WTC11 (cell line): ENCODE measurements around the gene SEC24B. TPM values are rescaled to one million over a fixed set of nuclear protein-coding genes. Genes with fewer than 3 reads are reported as not detected.
A peak's percentile ranks its signal among the peaks of the same experiment; 100 is the strongest.

Experiments
- ATAC-seq: fragments of 200-7000 bp; cut with Tn5 transposase; 2 replicates; pipeline ENCODE4 v1.10.0; 2021; ENCODE audit warnings: mild to moderate bottlenecking, moderate library complexity
- CTCF ChIA-PET: fragments of 300-600 bp; sonication (Branson Sonifier 250); formaldehyde crosslinking; loops from one replicate; lab custom pipeline; 2021; ENCODE audit warnings: antibody characterized with exemption; lab: Charles Lee
- POLR2A ChIA-PET: fragments of 350-600 bp; sonication (Branson Sonifier 250); formaldehyde crosslinking; loops from one replicate; lab custom pipeline; 2021; ENCODE audit warnings: antibody characterized with exemption; lab: Charles Lee
- DNase-seq: peaks from one replicate; pipeline ENCODE4 v3.0.0; 2021; ENCODE audit warnings: low spot score
- H3K27ac Mint-ChIP-seq: 2 replicates; pipeline ENCODE4 v1.8.0; 2021; ENCODE audit warnings: mixed read lengths
- H3K27me3 Mint-ChIP-seq: 2 replicates; pipeline ENCODE4 v1.8.0; 2021; ENCODE audit warnings: low read depth, mild to moderate bottlenecking, moderate library complexity, mixed read lengths
- H3K36me3 Mint-ChIP-seq: 2 replicates; pipeline ENCODE4 v1.8.0; 2021; ENCODE audit warnings: mixed read lengths
- H3K4me1 Mint-ChIP-seq: 2 replicates; pipeline ENCODE4 v1.8.0; 2022; ENCODE audit warnings: mixed read lengths
- H3K4me3 Mint-ChIP-seq: 2 replicates; pipeline ENCODE4 v1.8.0; 2021; ENCODE audit warnings: mild to moderate bottlenecking, moderate library complexity, mixed read lengths
- H3K9me3 Mint-ChIP-seq: 2 replicates; pipeline ENCODE4 v1.8.0; 2021; ENCODE audit warnings: mixed read lengths
- E2F1 ChIP-seq: sonication (generic); formaldehyde crosslinking; IDR thresholded peaks from 2 replicates; pipeline ENCODE4 v1.8.0; 2022; ENCODE audit warnings: mild to moderate bottlenecking, missing genetic modification reagents
- FOXJ3 ChIP-seq: sonication (generic); formaldehyde crosslinking; IDR thresholded peaks from 2 replicates; pipeline ENCODE4 v1.9.0; 2021; ENCODE audit warnings: missing genetic modification reagents, mild to moderate bottlenecking, borderline replicate concordance
- FOXP4 ChIP-seq: sonication (generic); formaldehyde crosslinking; IDR thresholded peaks from 2 replicates; pipeline ENCODE4 v1.8.0; 2022; ENCODE audit warnings: mild to moderate bottlenecking, missing genetic modification reagents
- HMGXB4 ChIP-seq: sonication (generic); formaldehyde crosslinking; IDR thresholded peaks from 2 replicates; pipeline ENCODE4 v1.8.1; 2023; ENCODE audit warnings: mild to moderate bottlenecking, moderate library complexity, missing genetic modification reagents
- KAT7 ChIP-seq: sonication (generic); formaldehyde crosslinking; IDR thresholded peaks from 2 replicates; pipeline ENCODE4 v1.8.1; 2023; ENCODE audit warnings: missing genetic modification reagents, mild to moderate bottlenecking, borderline replicate concordance
- NFATC4 ChIP-seq: fragments of 250-450 bp; sonication (Bioruptor Pico); IDR thresholded peaks from 2 replicates; pipeline ENCODE4 v1.9.0; 2021; ENCODE audit warnings: mild to moderate bottlenecking
- NFE2L1 ChIP-seq: sonication (generic); formaldehyde crosslinking; IDR thresholded peaks from 2 replicates; pipeline ENCODE4 v1.8.1; 2023; ENCODE audit warnings: missing genetic modification reagents
- NR3C1 ChIP-seq: sonication (generic); formaldehyde crosslinking; conservative IDR thresholded peaks from 2 replicates; pipeline ENCODE4 v1.8.1; 2023; ENCODE audit warnings: low read depth, mild to moderate bottlenecking, missing genetic modification reagents
- RELA ChIP-seq: sonication (generic); formaldehyde crosslinking; IDR thresholded peaks from 2 replicates; pipeline ENCODE4 v1.8.1; 2022; ENCODE audit warnings: missing genetic modification reagents, mild to moderate bottlenecking, borderline replicate concordance
- SP1 ChIP-seq: sonication (generic); formaldehyde crosslinking; conservative IDR thresholded peaks from 2 replicates; pipeline ENCODE4 v1.8.1; 2022; ENCODE audit warnings: missing genetic modification reagents
- ZBTB21 ChIP-seq: sonication (generic); formaldehyde crosslinking; IDR thresholded peaks from 2 replicates; pipeline ENCODE4 v1.8.1; 2023; ENCODE audit warnings: mild to moderate bottlenecking, missing genetic modification reagents, borderline replicate concordance
- ZNF281 ChIP-seq: sonication (generic); formaldehyde crosslinking; IDR thresholded peaks from 2 replicates; pipeline ENCODE4 v1.8.0; 2023; ENCODE audit warnings: mild to moderate bottlenecking, missing genetic modification reagents
- ZNF317 ChIP-seq: sonication (generic); formaldehyde crosslinking; IDR thresholded peaks from 2 replicates; pipeline ENCODE4 v1.8.1; 2023; ENCODE audit warnings: low read depth, mild to moderate bottlenecking, moderate library complexity, missing genetic modification reagents, borderline replicate concordance
- ZNF396 ChIP-seq: fragments of 250-450 bp; sonication (Bioruptor Pico); IDR thresholded peaks from 2 replicates; pipeline ENCODE4 v1.8.0; 2021; ENCODE audit warnings: mild to moderate bottlenecking, moderate library complexity, borderline replicate concordance
- ZNF423 ChIP-seq: fragments of 250-450 bp; sonication (Bioruptor Pico); IDR thresholded peaks from 2 replicates; pipeline ENCODE4 v2.1.2; 2022; ENCODE audit warnings: mild to moderate bottlenecking, moderate library complexity
- ZNF425 ChIP-seq: fragments of 250-450 bp; sonication (Bioruptor Pico); conservative IDR thresholded peaks from 2 replicates; pipeline ENCODE4 v1.9.0; 2021; ENCODE audit warnings: mild to moderate bottlenecking
- ZNF512 ChIP-seq: sonication (generic); formaldehyde crosslinking; IDR thresholded peaks from 2 replicates; pipeline ENCODE4 v1.8.1; 2022; ENCODE audit warnings: missing genetic modification reagents, borderline replicate concordance
- ZNF671 ChIP-seq: fragments of 250-450 bp; sonication (Bioruptor Pico); IDR thresholded peaks from 2 replicates; pipeline ENCODE4 v1.8.0; 2021; ENCODE audit warnings: mild to moderate bottlenecking
- ZSCAN18 ChIP-seq: fragments of 250-450 bp; sonication (Bioruptor Pico); IDR thresholded peaks from 2 replicates; pipeline ENCODE4 v2.1.2; 2022; ENCODE audit warnings: mild to moderate bottlenecking, moderate library complexity
- total RNA-seq: library from RNA; stranded (reverse); gene quantifications from 3 replicates; pipeline ENCODE4 v1.2.3, GENCODE V29; 2021

SEC24B gene
- total RNA-seq, 1 experiment from 2014 or later, result 24.0 TPM

- Mint-ChIP-seq H3K4me1 (peaks cover 20% of the 10 kb centered on the region), H3K27me3 (no peaks in the 10 kb centered on the region), H3K4me3 (no peak overlapping the region), H3K27ac (no peak overlapping the region), H3K9me3 (peaks cover 20% of the 10 kb centered on the region), H3K36me3 (peaks cover 17% of the 10 kb centered on the region)
- CTCF ChIA-PET, result interaction anchor here (1.0 kb wide), 1 partner anchor 42 kb away, joined by 3 read pairs; no protein-coding TSS in a partner anchor
- POLR2A ChIA-PET, result no interaction called here
- no peak for ATAC-seq
- no peak for TF ChIP-seq NFATC4 (CRISPR knock-in tag)
- TF ChIP-seq ZNF512 (CRISPR knock-in tag), result no peak
- no peak for TF ChIP-seq ZNF423 (CRISPR knock-in tag)
- TF ChIP-seq ZNF281 (CRISPR knock-in tag), result no peak
- no peak for TF ChIP-seq ZSCAN18 (CRISPR knock-in tag)
- TF ChIP-seq HMGXB4, result no peak
- no peak for TF ChIP-seq ZNF317
- TF ChIP-seq NR3C1 (CRISPR knock-in tag), result no peak
- TF ChIP-seq KAT7, result no peak
- TF ChIP-seq ZNF396 (CRISPR knock-in tag), result no peak
- TF ChIP-seq SP1 (CRISPR knock-in tag), result no peak
- TF ChIP-seq RELA (CRISPR knock-in tag), result no peak
- TF ChIP-seq FOXJ3 (CRISPR knock-in tag), result no peak
- TF ChIP-seq E2F1 (CRISPR knock-in tag), result no peak
- no peak for TF ChIP-seq ZBTB21 (CRISPR knock-in tag)
- no peak for TF ChIP-seq NFE2L1
- no peak for DNase-seq
Observed at GRCh38 chr4:109588176-109588575, 154.6 kb downstream of the SEC24B start.

- Mint-ChIP-seq H3K9me3 (peaks cover 19% of the 10 kb centered on the region), H3K27ac (peak overlapping the region; percentile 59), H3K36me3 (peaks cover 16% of the 10 kb centered on the region), H3K4me1 (peaks cover 20% of the 10 kb centered on the region), H3K27me3 (no peaks in the 10 kb centered on the region), H3K4me3 (no peak overlapping the region)
- ChIA-PET POLR2A (no interaction called here), CTCF (no interaction called here)
- DNase-seq, result no peak
- peak; percentile 34 for ATAC-seq
- no peak for TF ChIP-seq ZNF425 (CRISPR knock-in tag)
- TF ChIP-seq SP1 (CRISPR knock-in tag), result no peak
- TF ChIP-seq ZNF671 (CRISPR knock-in tag), result no peak
- no peak for TF ChIP-seq E2F1 (CRISPR knock-in tag)
- TF ChIP-seq FOXP4 (CRISPR knock-in tag), result no peak
Observed at GRCh38 chr4:109589119-109589518, 155.5 kb downstream of the SEC24B start.
